CD14-positive monocyte (primary cell): ENCODE results near the gene ISG20. TPM values are rescaled to one million over a fixed set of nuclear protein-coding genes. Genes with fewer than 3 reads are reported as not detected.

Experiments used
- DNase-seq, 3 donors: peaks; one replicate each; pipeline ENCODE4 v3.0.0-alpha.2; 2011 to 2022
- H2AFZ ChIP-seq: 2 replicates; pipeline ENCODE4 v1.6.0; 2012; ENCODE audit warnings: mild to moderate bottlenecking, low read depth, low read length, inconsistent platforms; ENCODE audit not compliant: insufficient read depth, poor library complexity, severe bottlenecking
- H3K27ac ChIP-seq, 2 donors: 1 replicate in 1 of 2; 2 replicates in 1 of 2; pipeline ENCODE4 v1.5.1; 2012 to 2013; ENCODE audit warnings: low read length in 2 of 2, control low read depth in 1 of 2, inconsistent platforms in 1 of 2, low read depth in 1 of 2, mild to moderate bottlenecking in 1 of 2
- H3K27me3 ChIP-seq, 2 donors: one replicate each; pipeline versions ENCODE4 v1.6.0 to v1.6.1; 2011 to 2013; ENCODE audit warnings: low read length in 2 of 2; ENCODE audit not compliant: control insufficient read depth in 2 of 2, insufficient read depth in 2 of 2
- H3K36me3 ChIP-seq, 2 donors: replicated peaks in 1 of 2; 1 replicate in 1 of 2; 2 replicates in 1 of 2; pipeline versions ENCODE4 v1.5.1 to v1.6.1; 2012 to 2013; ENCODE audit warnings: low read length in 2 of 2, control low read depth in 1 of 2, inconsistent platforms in 1 of 2, mild to moderate bottlenecking in 1 of 2; ENCODE audit not compliant: insufficient read depth in 2 of 2, control insufficient read depth in 1 of 2
- H3K4me1 ChIP-seq, 2 donors: 1 replicate in 1 of 2; 2 replicates in 1 of 2; pipeline versions ENCODE4 v1.5.1 to v1.6.1; 2012 to 2013; ENCODE audit warnings: low read length in 2 of 2, control low read depth in 1 of 2, inconsistent platforms in 1 of 2, mild to moderate bottlenecking in 1 of 2, moderate library complexity in 1 of 2; ENCODE audit not compliant: insufficient read depth in 2 of 2, control insufficient read depth in 1 of 2
- H3K4me2 ChIP-seq: replicated peaks from 2 replicates; pipeline ENCODE3; 2012; ENCODE audit warnings: low read length, moderate library complexity, mild to moderate bottlenecking; ENCODE audit not compliant: poor library complexity, severe bottlenecking; ENCODE audit errors: extremely low read depth
- H3K4me3 ChIP-seq, 3 experiments: fragments of 200-600 bp in 1 of 3; sonication (generic) in 1 of 3; replicated peaks in 1 of 3; 1 replicate in 2 of 3; 2 replicates in 1 of 3; pipeline ENCODE4 v1.5.1; 2011 to 2013; ENCODE audit warnings: low read length in 3 of 3, mild to moderate bottlenecking in 3 of 3, control low read depth in 2 of 3, low read depth in 2 of 3, inconsistent platforms in 1 of 3, moderate library complexity in 1 of 3
- H3K79me2 ChIP-seq: 2 replicates; pipeline ENCODE4 v1.6.0; 2012; ENCODE audit warnings: mild to moderate bottlenecking, control low read depth, inconsistent platforms, low read length, moderate library complexity; ENCODE audit not compliant: insufficient read depth
- H3K9ac ChIP-seq: 2 replicates; pipeline ENCODE4 v1.6.0; 2017; ENCODE audit warnings: low read length, mild to moderate bottlenecking; ENCODE audit not compliant: insufficient read depth, poor library complexity, severe bottlenecking
- H3K9me3 ChIP-seq, 2 donors: replicated peaks in 1 of 2; 1 replicate in 1 of 2; 2 replicates in 1 of 2; pipeline versions ENCODE4 v1.5.1 to v1.6.1; 2012 to 2013; ENCODE audit warnings: low read length in 2 of 2, control low read depth in 1 of 2; ENCODE audit not compliant: control insufficient read depth in 1 of 2, insufficient read depth in 1 of 2
- H4K20me1 ChIP-seq: 2 replicates; pipeline ENCODE4 v1.6.0; 2012; ENCODE audit warnings: mild to moderate bottlenecking, low read length, control low read depth, moderate library complexity; ENCODE audit not compliant: insufficient read depth
- H3K27ac Mint-ChIP-seq, 7 donors: one replicate each; pipeline ENCODE4 v1.8.0; 2020; ENCODE audit warnings: mild to moderate bottlenecking in 7 of 7, mixed read lengths in 7 of 7, moderate library complexity in 6 of 7, inconsistent platforms in 2 of 7
- H3K27me3 Mint-ChIP-seq, 3 donors: one replicate each; pipeline ENCODE4 v1.8.0; 2021 to 2022; ENCODE audit warnings: low read depth in 3 of 3, mild to moderate bottlenecking in 3 of 3, mixed read lengths in 3 of 3, moderate library complexity in 3 of 3, inconsistent platforms in 1 of 3
- H3K36me3 Mint-ChIP-seq, 2 donors: one replicate each; pipeline ENCODE4 v1.8.0; 2020; ENCODE audit warnings: mixed read lengths in 2 of 2, inconsistent platforms in 1 of 2, mild to moderate bottlenecking in 1 of 2
- H3K4me1 Mint-ChIP-seq: one replicate; pipeline ENCODE4 v1.8.0; 2020; ENCODE audit warnings: mild to moderate bottlenecking, mixed read lengths
- H3K4me3 Mint-ChIP-seq, 2 donors: one replicate each; pipeline ENCODE4 v1.8.0; 2020; ENCODE audit warnings: mild to moderate bottlenecking in 2 of 2, mixed read lengths in 2 of 2, moderate library complexity in 1 of 2
- H3K9me3 Mint-ChIP-seq, 7 donors: one replicate each; pipeline ENCODE4 v1.8.0; 2020 to 2022; ENCODE audit warnings: mixed read lengths in 7 of 7, mild to moderate bottlenecking in 6 of 7, moderate library complexity in 6 of 7, inconsistent platforms in 2 of 7
- CTCF ChIP-seq: fragments of 200-600 bp; IDR thresholded peaks from one replicate; pipeline ENCODE4 v1.8.0; 2022; ENCODE audit warnings: antibody characterized with exemption, mild to moderate bottlenecking
- WGBS: methylation state at CpG from one replicate; pipeline ENCODE4 v1.1.5; 2013; ENCODE audit warnings: missing lambda C conversion rate; ENCODE audit not compliant: insufficient coverage; 5-methylcytosine and 5-hydroxymethylcytosine counted together
- intact Hi-C, 2 donors: fragments of 100-400 bp; cut with micrococcal nuclease; formaldehyde crosslinking; loops; one replicate each; pipeline versions ENCODE4 v1.15.0 to v1.15.1; 2023
- polyA plus RNA-seq, 3 donors: library from polyadenylated mRNA; depleted of rRNA in 1 of 3; unstranded in 2 of 3; stranded (reverse) in 1 of 3; fragments of 300-500 nt in 2 of 3; fragments of >200 nt in 1 of 3; fragmentation: Illumina TruSeq in 2 of 3; gene quantifications; 1 replicate in 2 of 3; 2 replicates in 1 of 3; pipeline ENCODE4 v1.2.3, GENCODE V29; 2012 to 2021
- small RNA-seq: library from RNA; depleted of rRNA; stranded (forward); fragments of <200 nt; gene quantifications from one replicate; pipeline ENCODE3, GENCODE V24; 2012; ENCODE audit warnings: low read depth; ENCODE audit not compliant: insufficient read length

ISG20 gene
- polyA plus RNA-seq, 3 donors: 15.6 to 29.3 (median 25.1) TPM

- no peak for TF ChIP-seq CTCF
- Histone ChIP-seq H3K4me3 (peak overlapping the region in 1 of 3 experiments; percentile 28), H3K79me2 (no peaks in the 10 kb centered on the region), H3K9ac (peak overlapping the region; percentile 27), H3K4me1 (peaks cover 0 to 19% of the 10 kb centered on the region in 2 donors), H4K20me1 (no peaks in the 10 kb centered on the region), H3K27ac (no peak overlapping the region), H3K36me3 (no peaks in the 10 kb centered on the region), H3K27me3 (peaks cover 27 to 48% of the 10 kb centered on the region in 2 donors), H2AFZ (peak overlapping the region; percentile 29), H3K4me2 (peak overlapping the region; percentile 26), H3K9me3 (peaks cover 0 to 5% of the 10 kb centered on the region in 2 donors)
- DNase-seq: no peak
- Mint-ChIP-seq H3K4me1 (peaks cover 8% of the 10 kb centered on the region), H3K36me3 (no peaks in the 10 kb centered on the region), H3K27ac (no peak overlapping the region), H3K9me3 (peaks cover 0 to 6% (median 0%) of the 10 kb centered on the region in 7 donors), H3K27me3 (peaks cover 28 to 44% (median 33%) of the 10 kb centered on the region in 3 donors), H3K4me3 (peak overlapping the region; percentile 60 to 83)
- intact Hi-C loops: no loop called here
- 4% methylated on average over 43 of the region's 60 CpGs for WGBS
These were observed 66.3 kb downstream of the ISG20 start for GRCh38 chr15:88704791-88705768.

GRCh38 chr15:88705769-88706165 lies 67.0 kb downstream of the ISG20 start:
- Mint-ChIP-seq H3K27me3 (peaks cover 28 to 44% (median 33%) of the 10 kb centered on the region in 3 donors), H3K36me3 (no peaks in the 10 kb centered on the region), H3K9me3 (peaks cover 0 to 6% (median 0%) of the 10 kb centered on the region in 7 donors), H3K4me1 (peaks cover 8% of the 10 kb centered on the region), H3K27ac (peak overlapping the region in 1 of 7 donors; percentile 35), H3K4me3 (peak overlapping the region; percentile 55 to 83)
- Histone ChIP-seq H3K9ac (no peak overlapping the region), H3K27me3 (peaks cover 27 to 50% of the 10 kb centered on the region in 2 donors), H3K79me2 (no peaks in the 10 kb centered on the region), H4K20me1 (no peaks in the 10 kb centered on the region), H2AFZ (no peak overlapping the region), H3K4me3 (peak overlapping the region in 1 of 3 experiments; percentile 28), H3K4me1 (peaks cover 0 to 19% of the 10 kb centered on the region in 2 donors), H3K4me2 (peak overlapping the region; percentile 26), H3K36me3 (no peaks in the 10 kb centered on the region), H3K9me3 (peaks cover 0 to 5% of the 10 kb centered on the region in 2 donors), H3K27ac (no peak overlapping the region)
- TF ChIP-seq CTCF: no peak
- no peak for DNase-seq
- 89% methylated on average over 11 of the region's 11 CpGs for WGBS
- intact Hi-C loops: no loop called here

Small RNA genes within 50 kb of the gene (small RNA-seq; reads per million reads assigned to genes)
- gene MIR1179 (not detected), gene MIR7-2 (not detected)

Other genes starting within 250 kb of the ISG20 start
- 10 to 100 TPM in 2 of 3 donors, 1 to 10 TPM in 1; 6.3 to 20.3 (median 17.0) TPM for gene MRPL46, start 171.6 kb upstream of the ISG20 start, polyA plus RNA-seq
- 10 to 100 TPM; 31.1 to 70.2 (median 65.2) TPM for gene MRPS11, start 171.3 kb upstream of the ISG20 start, polyA plus RNA-seq
- 1 to 10 TPM in 2 of 3 donors, under 1 TPM in 1; 0.88 to 3.4 (median 1.8) TPM for gene DET1, start 92.3 kb upstream of the ISG20 start, polyA plus RNA-seq
- gene AEN, start 17.7 kb upstream of the ISG20 start, polyA plus RNA-seq: 10 to 100 TPM in 1 of 3 donors, 1 to 10 TPM in 2; 4.6 to 10.7 (median 6.3) TPM
- gene ACAN, start 164.4 kb downstream of the ISG20 start, polyA plus RNA-seq: not detected